ENCODE measurements around the gene TRIM14. TPM values are rescaled to one million over a fixed set of nuclear protein-coding genes. Genes with fewer than 3 reads are reported as not detected.
"Not testable (repeated sequence)": the region's sequence is repeated elsewhere in the genome, so short reads cannot be mapped to it uniquely, and the experiment has no call there.

Gene TRIM14
- polyA plus RNA-seq, 3 donors from 2014 or later = 34.8 to 95.0 (median 35.9) TPM

DNA sequence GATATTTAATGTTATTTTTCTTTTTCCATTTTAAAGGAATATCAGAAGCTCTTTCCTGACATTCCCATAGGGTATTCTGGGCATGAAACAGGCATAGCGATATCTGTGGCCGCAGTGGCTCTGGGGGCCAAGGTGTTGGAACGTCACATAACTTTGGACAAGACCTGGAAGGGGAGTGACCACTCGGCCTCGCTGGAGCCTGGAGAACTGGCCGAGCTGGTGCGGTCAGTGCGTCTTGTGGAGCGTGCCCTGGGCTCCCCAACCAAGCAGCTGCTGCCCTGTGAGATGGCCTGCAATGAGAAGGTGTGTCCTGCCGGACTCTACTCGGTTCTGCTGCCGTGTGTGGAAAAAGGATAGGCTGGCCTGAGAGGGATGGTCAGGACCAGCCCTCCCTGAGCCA lies 38.2 kb downstream of the TRIM14 start:
- peaks cover 0 to 2% (median 0%) of the 10 kb centered on the region in 3 donors for H3K27me3 Mint-ChIP-seq (ENCODE audit: low read depth in 3 of 3)
- peaks cover 0 to 24% (median 7%) of the 10 kb centered on the region in 3 donors for H3K36me3 Mint-ChIP-seq
- H3K9me3 Mint-ChIP-seq = no peaks in the 10 kb centered on the region
- H3K4me1 Mint-ChIP-seq = peaks cover 6 to 15% of the 10 kb centered on the region in 2 donors
- H3K27ac Mint-ChIP-seq = peak overlapping the region in 1 of 6 donors; percentile 42
- no peak for DNase-seq
- no peak overlapping the region for H3K4me3 Mint-ChIP-seq

DNA sequence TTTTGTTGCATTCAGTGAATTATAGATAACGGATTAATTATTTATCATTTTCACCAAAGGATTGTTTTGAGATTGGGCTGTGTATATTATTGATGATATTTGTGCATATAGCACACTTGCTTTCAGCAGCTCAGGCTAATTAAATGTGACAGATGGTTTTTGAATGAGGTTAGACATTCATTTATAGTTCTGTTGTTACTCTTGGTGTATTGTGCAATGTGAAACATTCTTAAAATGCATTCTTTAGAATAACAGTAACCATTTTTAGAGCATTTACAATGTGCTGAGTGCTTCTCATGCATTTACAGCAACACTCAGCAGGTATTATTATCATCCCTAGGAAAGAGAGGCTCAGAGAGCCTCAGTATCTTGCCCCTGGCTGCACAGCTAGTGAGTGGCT lies 38.7 kb downstream of the TRIM14 start:
- H3K36me3 Mint-ChIP-seq = peaks cover 0 to 24% (median 7%) of the 10 kb centered on the region in 3 donors
- H3K27ac Mint-ChIP-seq = peak overlapping the region in 1 of 6 donors; percentile 4
- peaks cover 7 to 15% of the 10 kb centered on the region in 2 donors for H3K4me1 Mint-ChIP-seq

DNA sequence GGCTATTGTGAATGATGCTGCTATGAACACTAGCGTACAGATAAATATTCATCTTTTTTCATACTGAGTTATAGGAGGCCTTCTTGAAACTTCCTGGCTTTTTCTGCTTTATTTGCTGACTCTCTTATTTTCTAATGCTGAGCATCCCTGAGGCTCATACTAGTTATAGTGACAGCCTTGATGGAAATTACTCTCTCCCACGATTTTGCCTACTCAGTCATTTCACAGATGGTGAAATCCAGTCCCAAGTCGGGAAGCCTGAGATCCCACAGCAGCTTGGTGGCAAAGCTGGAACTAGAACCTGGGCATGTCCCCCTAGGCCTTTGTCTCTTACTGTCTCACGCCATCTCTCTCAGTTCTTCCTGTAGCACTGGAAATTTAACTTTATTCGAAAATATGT lies 40.1 kb downstream of the TRIM14 start:
- Mint-ChIP-seq H3K36me3 (peaks cover 0 to 23% (median 6%) of the 10 kb centered on the region in 3 donors), H3K4me1 (peaks cover 10 to 21% of the 10 kb centered on the region in 2 donors), H3K9me3 (no peaks in the 10 kb centered on the region), H3K27ac (peak overlapping the region in 4 of 6 donors; percentile 14 to 72 (median 27)), H3K4me3 (no peak overlapping the region), H3K27me3 (ENCODE audit: low read depth in 3 of 3) (peaks cover 0 to 2% (median 0%) of the 10 kb centered on the region in 3 donors)
- DNase-seq = no peak

More for the DNA sequence above, 38.7 kb downstream of the TRIM14 start:
- no peak for DNase-seq
- H3K9me3 Mint-ChIP-seq = no peaks in the 10 kb centered on the region
- no peak overlapping the region for H3K4me3 Mint-ChIP-seq
- peaks cover 0 to 2% (median 0%) of the 10 kb centered on the region in 3 donors for H3K27me3 Mint-ChIP-seq (ENCODE audit: low read depth in 3 of 3)

DNA sequence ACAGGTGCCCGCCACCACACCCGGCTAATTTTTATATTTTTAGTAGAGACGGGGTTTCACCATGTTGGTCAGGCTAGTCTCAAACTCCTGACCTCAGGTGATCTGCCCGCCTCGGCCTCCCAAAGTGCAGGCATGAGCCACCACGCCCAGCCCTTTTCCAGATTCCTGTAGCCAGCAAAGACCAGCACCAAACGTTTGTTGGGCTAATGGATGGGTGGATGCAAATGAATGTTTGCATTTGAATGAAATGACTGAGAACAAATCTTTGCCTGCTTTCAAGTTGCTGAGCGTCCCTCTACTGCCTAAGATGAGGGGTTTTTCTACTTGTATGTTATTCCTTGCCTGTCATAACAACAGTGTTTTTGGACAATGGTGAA lies 42.5 kb downstream of the TRIM14 start:
- Mint-ChIP-seq H3K36me3 (peaks cover 0 to 13% (median 3%) of the 10 kb centered on the region in 3 donors), H3K27ac (peak overlapping the region in 1 of 6 donors; percentile 42), H3K4me1 (peaks cover 9 to 14% of the 10 kb centered on the region in 2 donors)
- not testable (repeated sequence) for H3K27me3 Mint-ChIP-seq (ENCODE audit: low read depth in 3 of 3); H3K9me3 Mint-ChIP-seq; H3K4me3 Mint-ChIP-seq; DNase-seq

DNA sequence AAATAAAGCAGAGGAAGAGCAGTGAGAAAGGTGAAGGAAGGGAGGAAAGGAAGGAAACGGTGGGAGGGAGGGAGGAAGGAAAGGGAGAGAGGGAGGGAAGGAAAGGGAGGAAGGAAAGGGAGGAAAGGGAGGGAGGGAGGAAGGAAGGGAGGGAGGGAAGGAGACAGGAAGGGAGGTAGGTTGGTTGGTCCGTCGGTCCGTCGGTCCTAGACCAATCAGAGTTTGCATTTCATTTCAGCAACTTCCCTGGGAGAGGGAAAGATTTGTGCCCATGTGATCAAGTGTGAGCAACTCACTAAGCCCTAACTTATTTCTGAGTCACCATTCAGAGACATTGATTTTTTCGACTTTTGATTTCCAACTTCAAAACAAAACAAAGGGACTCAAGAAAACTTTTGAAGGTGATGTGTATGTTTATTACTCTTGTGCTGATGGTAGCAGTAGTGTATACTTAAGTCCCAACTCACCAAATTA lies 43.7 kb downstream of the TRIM14 start:
- Mint-ChIP-seq H3K4me1 (peaks cover 9 to 14% of the 10 kb centered on the region in 2 donors), H3K27ac (peak overlapping the region in 5 of 6 donors; percentile 25 to 73 (median 45)), H3K4me3 (no peak overlapping the region), H3K9me3 (no peaks in the 10 kb centered on the region), H3K27me3 (ENCODE audit: low read depth in 3 of 3) (peaks cover 0 to 2% (median 0%) of the 10 kb centered on the region in 3 donors), H3K36me3 (peaks cover 0 to 13% (median 3%) of the 10 kb centered on the region in 3 donors)
- DNase-seq = no peak

DNA sequence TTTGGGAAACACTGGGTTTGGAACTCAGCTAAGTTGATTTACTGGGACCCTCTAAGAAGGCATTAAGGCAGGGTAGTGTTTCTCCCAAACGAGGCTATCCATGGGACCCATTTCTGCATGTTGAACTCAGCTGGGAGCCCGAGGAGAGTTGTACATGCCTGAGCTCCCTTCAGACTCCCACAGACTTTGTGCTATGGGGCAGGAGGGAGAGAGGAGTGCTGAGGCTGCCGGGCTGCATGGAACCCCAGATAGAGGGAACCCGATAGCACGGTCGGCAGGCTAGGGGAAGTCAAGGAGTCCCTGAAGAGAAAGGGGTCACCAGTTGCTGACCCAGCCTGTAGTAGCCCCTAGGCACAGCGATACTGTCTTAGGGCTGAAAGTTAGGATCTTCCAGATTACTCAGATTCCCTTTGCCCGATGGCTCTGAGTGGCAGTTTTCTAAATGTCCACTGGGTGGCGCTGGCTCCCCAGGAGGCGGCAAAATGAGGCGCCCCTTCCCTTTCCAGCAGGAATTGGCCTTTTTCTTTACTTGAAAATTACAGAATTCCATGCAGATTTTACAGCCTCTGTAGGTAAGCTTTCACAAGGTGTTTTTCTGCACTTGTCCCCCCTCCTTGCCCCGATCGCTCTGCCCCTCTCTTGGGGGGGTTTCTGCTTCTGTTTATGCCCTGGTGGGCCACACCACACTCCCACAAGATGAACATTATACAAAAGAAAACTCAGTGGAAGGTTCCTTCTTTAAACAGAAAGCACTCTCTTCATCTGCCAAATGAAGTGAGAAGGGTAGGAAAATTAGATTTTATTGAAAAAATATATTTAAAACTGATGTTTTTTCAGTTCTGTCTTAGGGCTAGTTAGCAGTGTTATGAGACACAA lies 44.7 kb downstream of the TRIM14 start:
- DNase-seq = peak; percentile 61 to 69 (median 64)
- Mint-ChIP-seq H3K27me3 (ENCODE audit: low read depth in 3 of 3) (peaks cover 0 to 2% (median 0%) of the 10 kb centered on the region in 3 donors), H3K4me3 (peak overlapping the region in 1 of 5 donors; percentile 32), H3K36me3 (peaks cover 0 to 13% (median 3%) of the 10 kb centered on the region in 3 donors), H3K27ac (peak overlapping the region; percentile 43 to 86 (median 62)), H3K9me3 (no peaks in the 10 kb centered on the region), H3K4me1 (peaks cover 9 to 14% of the 10 kb centered on the region in 2 donors)

DNA sequence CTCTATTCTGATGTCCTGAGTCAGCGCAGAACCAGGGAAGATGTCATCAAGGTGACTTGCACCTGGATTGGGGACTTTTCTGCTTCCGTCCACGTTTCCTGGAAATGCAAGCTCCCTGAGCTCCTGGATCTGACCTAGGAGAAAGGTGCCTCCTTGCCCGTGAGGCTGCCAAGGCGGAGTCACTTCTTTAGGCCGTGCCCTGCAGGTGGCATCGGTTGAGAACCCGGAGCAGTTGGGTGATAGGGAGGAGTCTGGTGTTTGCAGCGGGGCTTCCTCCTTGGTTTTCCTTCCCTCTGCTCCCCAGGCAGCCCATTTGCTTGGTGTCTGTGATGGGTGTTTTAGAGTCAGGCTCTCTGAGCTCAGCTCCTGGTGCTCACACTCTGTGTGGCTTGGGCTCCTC lies 47.3 kb downstream of the TRIM14 start:
- Mint-ChIP-seq H3K27ac (no peak overlapping the region), H3K36me3 (peaks cover 0 to 4% (median 0%) of the 10 kb centered on the region in 3 donors), H3K4me3 (no peak overlapping the region), H3K4me1 (peaks cover 9 to 14% of the 10 kb centered on the region in 2 donors), H3K27me3 (ENCODE audit: low read depth in 3 of 3) (no peaks in the 10 kb centered on the region), H3K9me3 (no peaks in the 10 kb centered on the region)
- DNase-seq = no peak

DNA sequence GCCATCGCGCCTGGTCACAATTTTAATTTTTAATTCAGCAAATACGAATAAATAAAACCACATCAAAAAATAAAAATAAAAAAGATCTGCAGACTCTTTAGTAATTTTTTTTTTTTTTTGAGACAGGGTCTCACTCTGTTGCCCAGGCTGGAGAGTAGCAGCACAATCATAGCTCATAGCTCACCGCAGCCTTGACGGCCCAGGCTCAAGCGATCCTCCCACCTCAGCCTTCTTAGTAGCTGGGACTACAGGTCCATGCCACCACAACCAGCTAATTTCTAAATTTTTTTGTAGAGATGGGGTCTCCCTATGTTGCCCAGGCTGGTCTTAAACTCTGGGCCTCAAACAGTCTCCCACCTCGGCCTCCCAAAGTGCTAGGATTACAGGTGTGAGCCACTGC lies 48.3 kb downstream of the TRIM14 start:
- Mint-ChIP-seq H3K9me3 (no peaks in the 10 kb centered on the region), H3K4me3 (no peak overlapping the region), H3K27ac (no peak overlapping the region), H3K27me3 (ENCODE audit: low read depth in 3 of 3) (no peaks in the 10 kb centered on the region), H3K4me1 (peaks cover 8 to 13% of the 10 kb centered on the region in 2 donors), H3K36me3 (peaks cover 0 to 8% (median 0%) of the 10 kb centered on the region in 3 donors)
- DNase-seq = no peak

DNA sequence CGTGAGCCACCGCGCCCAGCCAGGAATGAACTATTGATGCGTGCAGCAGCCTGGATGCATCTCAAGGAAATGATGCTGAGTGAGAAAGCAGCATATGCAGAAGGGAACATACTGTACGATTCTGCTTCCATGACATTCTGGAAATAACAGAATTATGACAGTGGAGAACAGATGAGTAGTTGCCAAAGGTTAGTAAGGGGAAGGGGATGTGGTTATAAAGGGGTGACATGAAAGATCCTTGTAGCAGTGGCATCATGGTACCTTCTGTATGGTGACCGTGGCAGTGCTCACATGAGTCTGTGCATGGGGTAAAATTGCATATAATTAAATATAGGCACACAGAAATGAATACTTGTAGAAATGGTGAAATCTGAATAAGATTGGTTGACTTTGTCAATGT lies 49.5 kb downstream of the TRIM14 start:
- peaks cover 3 to 5% of the 10 kb centered on the region in 2 donors for H3K4me1 Mint-ChIP-seq
- peaks cover under 1 to 14% (median 2%) of the 10 kb centered on the region in 3 donors for H3K36me3 Mint-ChIP-seq
- no peak overlapping the region for H3K4me3 Mint-ChIP-seq
- no peaks in the 10 kb centered on the region for H3K27me3 Mint-ChIP-seq (ENCODE audit: low read depth in 3 of 3)
- no peaks in the 10 kb centered on the region for H3K9me3 Mint-ChIP-seq
- H3K27ac Mint-ChIP-seq = peak overlapping the region in 1 of 6 donors; percentile 48
- DNase-seq = no peak

DNA sequence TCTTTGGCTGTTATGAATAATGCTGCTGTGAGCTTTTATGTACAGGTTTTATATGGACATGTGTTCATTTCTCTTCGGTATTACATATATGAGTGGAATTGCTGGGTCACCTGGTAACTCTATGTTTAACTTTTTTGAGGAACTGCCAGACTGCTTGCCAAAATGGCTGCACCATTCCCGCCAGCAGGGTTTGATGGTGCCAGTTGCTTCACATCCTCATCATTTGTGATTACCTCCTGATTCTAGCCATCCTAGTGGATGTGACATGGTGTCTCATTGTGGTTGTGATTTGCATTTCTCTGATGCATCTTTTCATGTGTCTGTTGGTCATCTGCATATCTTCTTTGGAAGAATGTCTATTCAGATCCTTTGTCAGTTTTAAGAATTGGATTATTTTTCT lies 51.8 kb downstream of the TRIM14 start:
- Mint-ChIP-seq H3K27ac (no peak overlapping the region), H3K27me3 (ENCODE audit: low read depth in 3 of 3) (no peaks in the 10 kb centered on the region), H3K4me3 (no peak overlapping the region), H3K36me3 (peaks cover 9 to 26% (median 9%) of the 10 kb centered on the region in 3 donors), H3K4me1 (no peaks in the 10 kb centered on the region), H3K9me3 (no peaks in the 10 kb centered on the region)
- no peak for DNase-seq

DNA sequence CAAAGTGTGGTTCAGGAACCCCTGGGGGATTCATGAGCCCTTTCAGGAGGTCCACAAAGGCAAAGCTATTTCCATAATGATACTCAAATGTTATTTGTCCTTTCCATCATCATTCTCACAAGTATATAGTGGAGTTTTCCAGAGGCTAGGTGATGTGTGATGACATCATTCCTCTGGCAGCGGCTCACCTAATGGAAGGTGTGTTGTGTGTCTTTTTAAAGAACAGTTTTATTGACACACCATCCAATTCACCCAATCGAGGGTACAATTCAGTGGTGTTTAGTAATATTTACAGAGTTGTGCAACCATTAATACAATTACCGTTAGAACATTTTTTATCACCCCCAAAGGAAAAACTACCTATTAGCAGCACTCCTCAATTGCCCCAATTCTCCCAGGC lies 52.8 kb downstream of the TRIM14 start:
- no peak for DNase-seq
- Mint-ChIP-seq H3K9me3 (no peaks in the 10 kb centered on the region), H3K4me1 (no peaks in the 10 kb centered on the region), H3K36me3 (peaks cover 9 to 30% (median 9%) of the 10 kb centered on the region in 3 donors), H3K27me3 (ENCODE audit: low read depth in 3 of 3) (no peaks in the 10 kb centered on the region), H3K4me3 (no peak overlapping the region), H3K27ac (no peak overlapping the region)

DNA sequence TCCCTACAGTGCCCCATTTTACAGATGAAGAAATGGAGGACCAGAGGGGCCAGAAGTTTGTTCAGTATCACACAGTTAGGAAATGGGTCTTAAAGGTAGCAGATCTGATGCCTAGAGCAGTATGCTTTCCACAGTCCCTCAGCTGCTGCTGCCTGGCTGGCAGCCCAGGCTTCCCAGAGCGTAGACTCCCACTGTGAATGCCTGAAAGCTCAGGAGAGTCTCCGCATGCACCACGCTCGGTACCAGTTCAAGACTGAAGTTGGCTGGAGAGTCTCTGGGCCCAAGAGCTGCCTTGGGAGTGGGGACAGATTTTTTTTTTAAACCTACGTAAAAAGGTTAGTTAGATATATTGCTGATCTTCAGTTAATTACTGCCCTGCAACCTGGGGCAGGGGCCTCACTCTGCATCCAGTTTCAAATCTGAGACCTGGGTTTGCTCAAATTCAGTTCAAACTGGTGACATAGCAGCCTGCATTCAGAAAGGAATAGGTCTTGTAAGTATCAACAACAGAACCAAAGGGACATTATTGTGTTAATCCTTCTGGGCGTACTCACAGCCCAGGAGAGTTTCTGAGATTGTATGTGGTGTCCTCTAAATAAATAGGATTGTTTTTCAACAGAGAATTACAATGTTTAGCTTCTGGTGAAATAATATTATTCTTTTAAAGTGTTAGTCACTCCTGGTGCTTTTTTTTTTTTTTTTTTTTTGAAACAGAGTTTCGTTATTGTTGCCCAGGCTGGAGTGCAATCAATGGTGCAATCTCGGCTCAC lies 54.2 kb downstream of the TRIM14 start:
- Mint-ChIP-seq H3K4me1 (no peaks in the 10 kb centered on the region), H3K36me3 (peaks cover 12 to 33% (median 13%) of the 10 kb centered on the region in 3 donors), H3K9me3 (no peaks in the 10 kb centered on the region), H3K27me3 (ENCODE audit: low read depth in 3 of 3) (no peaks in the 10 kb centered on the region), H3K4me3 (no peak overlapping the region), H3K27ac (peak overlapping the region in 1 of 6 donors; percentile 53)
- no peak for DNase-seq

DNA sequence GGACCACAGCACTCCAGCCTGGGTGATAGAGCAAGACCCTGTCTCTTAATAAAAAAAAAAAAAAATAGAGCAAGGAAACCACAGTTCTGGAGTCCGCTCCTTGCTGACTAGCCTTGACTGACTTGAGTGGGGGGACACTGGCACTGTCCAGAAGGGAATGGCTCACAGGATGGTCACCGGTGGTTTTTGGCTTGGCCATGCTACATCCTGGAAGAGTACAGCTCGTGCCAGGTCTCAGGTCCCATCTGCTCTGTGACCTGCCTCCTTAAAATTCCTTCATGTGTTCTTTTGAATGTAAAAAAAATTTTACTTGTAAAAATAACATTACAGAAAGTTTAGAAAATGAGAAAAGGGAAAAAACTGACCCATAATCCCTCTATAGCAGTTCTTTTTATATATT lies 56.9 kb downstream of the TRIM14 start:
- no peaks in the 10 kb centered on the region for H3K9me3 Mint-ChIP-seq
- peaks cover 12 to 31% (median 13%) of the 10 kb centered on the region in 3 donors for H3K36me3 Mint-ChIP-seq
- H3K27ac Mint-ChIP-seq = no peak overlapping the region
- peaks cover 1 to 4% (median 2%) of the 10 kb centered on the region in 3 donors for H3K27me3 Mint-ChIP-seq (ENCODE audit: low read depth in 3 of 3)
- H3K4me1 Mint-ChIP-seq = peaks cover 5 to 12% of the 10 kb centered on the region in 2 donors
- no peak for DNase-seq
- no peak overlapping the region for H3K4me3 Mint-ChIP-seq

Data from immature natural killer cell (primary cell).